CD4-positive, alpha-beta memory T cell (primary cell): ENCODE results near the gene ANKHD1. TPM values are rescaled to one million over a fixed set of nuclear protein-coding genes. Genes with fewer than 3 reads are reported as not detected.
A peak's percentile ranks its signal among the peaks of the same experiment; 100 is the strongest.

Experiments
- CTCF ChIA-PET: fragments of 350-600 bp; sonication (Branson Sonifier 250); formaldehyde crosslinking; loops from one replicate; lab custom pipeline; 2021; ENCODE audit warnings: inconsistent platforms; ENCODE audit not compliant: partially characterized antibody; lab: Charles Lee
- POLR2A ChIA-PET: fragments of 350-600 bp; sonication (Branson Sonifier 250); formaldehyde crosslinking; loops from one replicate; lab custom pipeline; 2021; ENCODE audit not compliant: partially characterized antibody; lab: Charles Lee
- DNase-seq, 5 donors: peaks; one replicate each; pipeline versions ENCODE4 v3.0.0 to v3.0.0-alpha.2; 2020 to 2022; ENCODE audit warnings: mixed read lengths in 1 of 5
- H3K27ac ChIP-seq: one replicate; pipeline ENCODE4 v1.7.0; 2013; ENCODE audit warnings: low read depth, low read length
- H3K27me3 ChIP-seq: 2 replicates; pipeline ENCODE4 v1.7.0; 2013; ENCODE audit warnings: mild to moderate bottlenecking, low read length, moderate library complexity; ENCODE audit not compliant: insufficient read depth
- H3K36me3 ChIP-seq: 2 replicates; pipeline ENCODE4 v1.7.0; 2013; ENCODE audit warnings: mild to moderate bottlenecking, low read length, moderate library complexity; ENCODE audit not compliant: insufficient read depth
- H3K4me1 ChIP-seq: 2 replicates; pipeline ENCODE4 v1.7.0; 2013; ENCODE audit warnings: mild to moderate bottlenecking, low read length, moderate library complexity; ENCODE audit not compliant: insufficient read depth
- H3K4me3 ChIP-seq, 2 donors: one replicate each; pipeline ENCODE4 v1.7.0; 2013; ENCODE audit warnings: low read length in 2 of 2, mild to moderate bottlenecking in 1 of 2
- H3K9me3 ChIP-seq, 2 donors: one replicate each; pipeline ENCODE4 v1.7.0; 2013; ENCODE audit warnings: low read length in 2 of 2, control low read depth in 1 of 2; ENCODE audit not compliant: control insufficient read depth in 1 of 2
- H3K27ac Mint-ChIP-seq, 7 donors: one replicate each; pipeline ENCODE4 v1.8.0; 2020 to 2021; ENCODE audit warnings: mixed read lengths in 7 of 7, mild to moderate bottlenecking in 6 of 7, inconsistent platforms in 3 of 7, moderate library complexity in 3 of 7
- H3K27me3 Mint-ChIP-seq, 2 donors: one replicate each; pipeline ENCODE4 v1.8.0; 2020 to 2021; ENCODE audit warnings: mixed read lengths in 2 of 2
- H3K36me3 Mint-ChIP-seq, 2 donors: one replicate each; pipeline ENCODE4 v1.8.0; 2020 to 2021; ENCODE audit warnings: mixed read lengths in 2 of 2, inconsistent platforms in 1 of 2, mild to moderate bottlenecking in 1 of 2
- H3K4me1 Mint-ChIP-seq, 4 donors: one replicate each; pipeline ENCODE4 v1.8.0; 2020 to 2021; ENCODE audit warnings: mixed read lengths in 4 of 4, mild to moderate bottlenecking in 1 of 4
- H3K4me3 Mint-ChIP-seq, 8 donors: one replicate each; pipeline ENCODE4 v1.8.0; 2020 to 2021; ENCODE audit warnings: mixed read lengths in 8 of 8, mild to moderate bottlenecking in 7 of 8, moderate library complexity in 6 of 8, inconsistent platforms in 3 of 8
- H3K9me3 Mint-ChIP-seq, 8 donors: one replicate each; pipeline ENCODE4 v1.8.0; 2020 to 2021; ENCODE audit warnings: mixed read lengths in 8 of 8, mild to moderate bottlenecking in 5 of 8, inconsistent platforms in 3 of 8, moderate library complexity in 1 of 8
- intact Hi-C: fragments of 100-400 bp; cut with micrococcal nuclease; formaldehyde crosslinking; loops from one replicate; pipeline ENCODE4 v1.15.1; 2023
- polyA plus RNA-seq, 2 donors: library from polyadenylated mRNA; unstranded; fragments of 300-500 nt; fragmentation: Illumina TruSeq; gene quantifications; one replicate each; pipeline ENCODE4 v1.2.3, GENCODE V29; 2021
- total RNA-seq, 2 experiments: library from RNA; stranded (reverse); gene quantifications; one replicate each; pipeline ENCODE4 v1.2.3, GENCODE V29; 2021

Gene ANKHD1
- total and polyA plus RNA-seq, 4 experiments from 2014 or later: 58.6 to 252 (median 164) TPM

DNA sequence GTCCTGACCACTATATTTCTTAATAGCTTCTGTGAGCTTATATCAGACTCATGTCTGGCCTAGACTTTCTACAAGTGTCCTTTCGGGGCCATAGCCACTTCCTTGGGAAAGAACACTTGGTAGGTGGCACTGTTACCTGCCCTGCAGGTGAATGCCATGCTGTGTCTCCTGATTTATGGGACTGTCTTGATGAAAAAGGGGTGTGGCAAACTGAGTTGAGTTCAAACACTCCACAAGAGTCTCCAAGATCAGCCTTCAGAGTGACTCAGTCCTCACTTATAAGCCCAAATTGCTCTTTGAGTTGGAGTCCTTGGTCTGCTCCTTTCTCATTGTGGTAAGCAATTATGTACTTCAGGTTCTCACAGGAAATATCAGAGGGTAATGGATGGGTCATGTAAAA, 9.9 kb upstream of the ANKHD1 start:
- POLR2A ChIA-PET: no interaction called here
- H3K36me3 ChIP-seq: no peaks in the 10 kb centered on the region
- no peaks in the 10 kb centered on the region for H3K4me1 ChIP-seq
- no peak overlapping the region for H3K4me3 ChIP-seq
- H3K27ac ChIP-seq: no peak overlapping the region
- Mint-ChIP-seq H3K4me1 (no peaks in the 10 kb centered on the region), H3K9me3 (no peaks in the 10 kb centered on the region), H3K27me3 (no peaks in the 10 kb centered on the region), H3K36me3 (peaks cover 0 to 4% of the 10 kb centered on the region in 2 donors), H3K27ac (no peak overlapping the region), H3K4me3 (no peak overlapping the region)
- intact Hi-C loops: no loop called here
- CTCF ChIA-PET: no interaction called here
- no peaks in the 10 kb centered on the region for H3K27me3 ChIP-seq
- no peaks in the 10 kb centered on the region for H3K9me3 ChIP-seq
- no peak for DNase-seq

DNA sequence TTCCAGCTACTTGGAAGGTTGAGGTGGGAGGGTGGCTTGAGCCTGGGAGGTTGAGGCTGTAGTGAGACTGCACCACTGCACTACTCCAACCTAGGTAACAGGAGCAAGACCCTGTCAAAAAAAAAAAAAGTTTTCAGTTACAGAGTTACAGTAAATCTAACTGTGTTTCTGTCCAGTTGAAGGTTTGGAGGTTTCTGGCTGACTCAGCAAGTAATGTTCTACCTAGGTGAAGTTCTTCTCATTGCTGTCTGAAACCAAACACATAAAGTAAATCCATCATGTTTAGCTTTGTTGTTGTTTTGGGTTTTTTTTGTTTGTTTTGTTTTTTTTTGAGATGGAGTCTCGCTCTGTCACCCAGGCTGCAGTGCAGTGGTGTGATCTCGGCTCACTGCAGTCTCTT, 7.9 kb upstream of the ANKHD1 start:
- no peak overlapping the region for H3K27ac Mint-ChIP-seq
- ChIA-PET POLR2A (interaction anchor here (1.9 kb wide), 1 partner anchor 7 kb away, joined by 8 read pairs; the partner anchor contains the start of gene ANKHD1), CTCF (interaction anchor here (1.2 to 1.4 kb wide), 4 partner anchors 11 to 321 kb away, joined by 3 to 7 read pairs (median 3); no protein-coding TSS in a partner anchor)
- H3K27me3 Mint-ChIP-seq: no peaks in the 10 kb centered on the region
- H3K4me3 ChIP-seq: no peak overlapping the region
- DNase-seq: no peak
- H3K4me1 ChIP-seq: no peaks in the 10 kb centered on the region
- intact Hi-C loops: no loop called here
- H3K27ac ChIP-seq: no peak overlapping the region
- H3K27me3 ChIP-seq: no peaks in the 10 kb centered on the region
- H3K4me1 Mint-ChIP-seq: no peaks in the 10 kb centered on the region
- no peaks in the 10 kb centered on the region for H3K9me3 Mint-ChIP-seq
- no peak overlapping the region for H3K4me3 Mint-ChIP-seq
- H3K36me3 Mint-ChIP-seq: peaks cover 0 to 4% of the 10 kb centered on the region in 2 donors
- H3K9me3 ChIP-seq: no peaks in the 10 kb centered on the region
- peaks cover 4% of the 10 kb centered on the region for H3K36me3 ChIP-seq

- Mint-ChIP-seq H3K36me3 (peaks cover 0 to 10% of the 10 kb centered on the region in 2 donors), H3K27me3 (no peaks in the 10 kb centered on the region), H3K9me3 (no peaks in the 10 kb centered on the region), H3K27ac (no peak overlapping the region), H3K4me3 (no peak overlapping the region), H3K4me1 (peaks cover 7 to 18% (median 12%) of the 10 kb centered on the region in 4 donors)
- intact Hi-C loops: no loop called here
- ChIA-PET CTCF (no interaction called here), POLR2A (no interaction called here)
- Histone ChIP-seq H3K27me3 (no peaks in the 10 kb centered on the region), H3K4me3 (no peak overlapping the region), H3K9me3 (no peaks in the 10 kb centered on the region), H3K4me1 (peaks cover 20% of the 10 kb centered on the region), H3K27ac (no peak overlapping the region), H3K36me3 (peaks cover 4% of the 10 kb centered on the region)
- DNase-seq: no peak
Measured at GRCh38 chr5:140398379-140398811, 3.2 kb upstream of the ANKHD1 start.

DNA sequence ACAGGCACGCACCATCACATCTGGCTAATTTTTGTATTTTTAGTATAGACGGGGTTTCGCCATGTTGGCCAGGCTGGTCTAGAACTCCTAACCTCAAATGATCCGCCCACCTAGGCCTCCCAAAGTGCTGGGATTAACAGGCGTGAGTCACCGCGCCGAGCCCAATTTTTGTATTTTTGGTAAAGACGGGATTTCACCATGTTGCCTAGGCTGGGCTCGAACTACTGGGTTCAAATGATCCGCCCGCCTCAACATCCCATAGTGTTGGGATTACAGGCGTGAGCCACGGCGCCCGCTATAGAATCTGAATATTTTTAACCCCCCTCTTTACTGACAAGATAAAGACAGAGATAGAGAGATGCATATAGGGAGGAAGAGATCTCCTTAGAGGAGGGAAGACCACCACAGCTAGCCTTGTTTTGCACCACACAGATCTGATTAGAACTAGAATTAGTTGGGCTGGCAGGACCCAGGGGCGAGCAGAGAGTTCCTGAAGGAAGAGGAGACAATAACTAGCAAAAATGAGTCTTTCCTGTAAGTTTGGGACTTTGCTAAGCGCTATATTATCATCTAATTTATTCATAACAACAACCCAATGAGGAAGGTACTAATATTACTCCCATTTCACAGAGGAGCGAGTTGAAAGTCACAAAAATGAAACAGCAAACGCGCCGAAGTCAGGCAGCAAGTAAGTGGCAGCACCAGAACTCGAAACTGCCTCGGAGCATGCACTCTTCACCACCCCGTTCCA, 1.5 kb upstream of the ANKHD1 start:
- ChIA-PET CTCF (no interaction called here), POLR2A (interaction anchor here (0.6 to 4.1 kb wide), 19 partner anchors 7 to 326 kb away, joined by 3 to 57 read pairs (median 13); partner anchors contain the start of genes APBB3, CD14, EIF4EBP3 and HARS1)
- DNase-seq: no peak
- H3K27ac Mint-ChIP-seq: peak overlapping the region in 5 of 7 donors; percentile 89 to 95 (median 94)
- peak overlapping the region; percentile 90 to 99 for H3K4me3 ChIP-seq
- peak overlapping the region; percentile 90 for H3K27ac ChIP-seq
- no peak overlapping the region for H3K4me3 Mint-ChIP-seq
- peaks cover 19 to 34% (median 27%) of the 10 kb centered on the region in 4 donors for H3K4me1 Mint-ChIP-seq
- peaks cover 37% of the 10 kb centered on the region for H3K4me1 ChIP-seq
- H3K27me3 ChIP-seq: no peaks in the 10 kb centered on the region
- no peaks in the 10 kb centered on the region for H3K27me3 Mint-ChIP-seq
- H3K36me3 Mint-ChIP-seq: peaks cover 10 to 20% of the 10 kb centered on the region in 2 donors
- intact Hi-C loops: loop anchor here (2.0 kb wide), 3 partner anchors 97 to 921 kb away; partner anchors contain the start of genes PFDN1, SRA1 and TAF7
- no peaks in the 10 kb centered on the region for H3K9me3 ChIP-seq
- H3K9me3 Mint-ChIP-seq: no peaks in the 10 kb centered on the region
- H3K36me3 ChIP-seq: peaks cover 4% of the 10 kb centered on the region

- DNase-seq: peak; percentile 92 to 95 (median 93)
- no peak overlapping the region for H3K4me3 Mint-ChIP-seq
- Histone ChIP-seq H3K27me3 (no peaks in the 10 kb centered on the region), H3K4me3 (peak overlapping the region; percentile 90 to 99), H3K9me3 (no peaks in the 10 kb centered on the region), H3K36me3 (peaks cover 4% of the 10 kb centered on the region), H3K4me1 (peaks cover 41% of the 10 kb centered on the region), H3K27ac (peak overlapping the region; percentile 90)
- peaks cover 12 to 21% of the 10 kb centered on the region in 2 donors for H3K36me3 Mint-ChIP-seq
- no peaks in the 10 kb centered on the region for H3K9me3 Mint-ChIP-seq
- intact Hi-C loops: loop anchor here (1.0 to 2.0 kb wide), 10 partner anchors 98 to 920 kb away; partner anchors contain the start of genes APBB3, IK, NDUFA2 and PFDN1
- ChIA-PET POLR2A (interaction anchor here (0.6 to 4.1 kb wide), 34 partner anchors 8 to 919 kb away, joined by 3 to 57 read pairs (median 6); partner anchors contain the start of genes APBB3, CD14, EIF4EBP3 and HARS1), CTCF (interaction anchor here (1.1 to 1.2 kb wide), 2 partner anchors 28 to 321 kb away, joined by 3 to 4 read pairs; no protein-coding TSS in a partner anchor)
- H3K4me1 Mint-ChIP-seq: peaks cover 21 to 38% (median 30%) of the 10 kb centered on the region in 4 donors
- no peaks in the 10 kb centered on the region for H3K27me3 Mint-ChIP-seq
- peak overlapping the region in 5 of 7 donors; percentile 89 to 95 (median 94) for H3K27ac Mint-ChIP-seq
Measured at GRCh38 chr5:140400730-140401361, 787 bp upstream of the ANKHD1 start.

DNA sequence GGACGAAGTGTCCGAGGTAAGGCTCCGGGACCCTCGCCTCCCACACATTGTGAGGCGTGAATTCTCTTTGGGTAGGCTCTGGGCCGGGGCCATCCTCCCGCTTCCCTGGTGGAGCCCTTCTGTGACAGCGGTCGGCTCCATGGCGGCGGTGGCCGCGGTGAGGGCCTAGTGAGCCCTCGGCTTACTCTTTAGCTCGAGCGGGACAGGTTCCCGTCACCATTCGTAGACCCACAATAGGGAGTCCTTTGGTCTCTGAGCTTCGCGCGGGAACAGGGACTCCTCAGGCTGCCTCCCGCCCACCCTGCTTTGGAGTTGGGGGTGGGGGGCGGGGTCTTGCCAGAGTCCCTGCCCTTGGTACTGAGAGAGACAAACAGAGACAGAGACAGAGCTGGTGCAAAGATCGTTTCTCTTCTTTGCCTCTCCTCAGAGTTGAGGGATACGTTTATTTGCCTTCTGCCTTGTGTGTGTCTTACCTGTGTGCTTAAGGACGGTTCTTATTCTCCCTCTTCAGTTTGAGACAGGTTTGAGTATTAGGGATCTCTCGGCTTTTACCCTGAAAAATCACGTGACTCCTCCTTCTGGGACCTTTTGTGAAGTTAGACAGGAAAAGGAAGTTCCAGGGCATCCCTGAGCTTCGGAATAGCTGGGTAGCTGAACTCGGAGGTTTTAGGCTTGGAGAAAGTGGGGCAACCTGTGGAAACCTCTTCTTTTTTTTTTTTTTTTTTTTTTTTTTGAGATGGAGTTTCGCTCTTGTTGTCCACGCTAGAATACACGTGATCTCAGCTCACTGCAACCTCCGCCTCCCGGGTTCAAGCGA, 833 bp downstream of the ANKHD1 start:
- intact Hi-C loops: loop anchor here (1.0 kb wide), 1 partner anchor 295 kb away; no protein-coding TSS in a partner anchor
- Mint-ChIP-seq H3K27ac (peak overlapping the region in 2 of 7 donors; percentile 36 to 70), H3K27me3 (no peaks in the 10 kb centered on the region), H3K4me1 (peaks cover 23 to 52% (median 34%) of the 10 kb centered on the region in 4 donors), H3K9me3 (no peaks in the 10 kb centered on the region), H3K4me3 (no peak overlapping the region), H3K36me3 (peaks cover 15 to 23% of the 10 kb centered on the region in 2 donors)
- CTCF ChIA-PET: interaction anchor here (0.7 to 1.1 kb wide), 4 partner anchors 12 to 308 kb away, joined by 3 to 4 read pairs (median 4); no protein-coding TSS in a partner anchor
- peaks cover 51% of the 10 kb centered on the region for H3K4me1 ChIP-seq
- H3K27me3 ChIP-seq: no peaks in the 10 kb centered on the region
- peak; percentile 40 to 66 (median 52) for DNase-seq
- H3K9me3 ChIP-seq: no peaks in the 10 kb centered on the region
- POLR2A ChIA-PET: interaction anchor here (0.6 to 4.1 kb wide), 30 partner anchors 10 to 918 kb away, joined by 3 to 57 read pairs (median 5); partner anchors contain the start of genes APBB3, CD14, EIF4EBP3 and HARS1
- peaks cover 4% of the 10 kb centered on the region for H3K36me3 ChIP-seq
- peak overlapping the region; percentile 81 to 90 for H3K4me3 ChIP-seq
- peak overlapping the region; percentile 90 for H3K27ac ChIP-seq
